ENCODE results near the gene TSTD2.
"Not testable (repeated sequence)": the region's sequence is repeated elsewhere in the genome, so short reads cannot be mapped to it uniquely, and the experiment has no call there.

TSTD2 gene

DNA sequence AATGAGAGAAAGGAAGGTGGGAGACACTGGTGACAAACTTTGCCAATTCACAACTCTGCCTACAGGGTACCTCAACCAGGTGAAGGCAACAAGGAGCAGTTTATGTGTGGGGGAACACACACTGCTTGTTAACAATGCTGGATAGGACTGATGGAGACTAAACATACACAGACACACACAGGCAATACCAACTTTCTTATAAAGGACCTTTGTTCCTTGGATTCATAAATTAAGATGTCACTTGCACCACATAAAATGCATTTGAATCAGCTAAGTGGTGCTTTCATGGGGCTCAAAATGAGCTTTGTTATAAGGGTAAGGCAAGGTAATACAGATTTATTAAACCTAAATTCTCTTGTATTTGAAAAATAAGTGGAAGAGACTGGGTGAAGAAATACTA, 4.0 kb downstream of the TSTD2 start:
- DNase-seq: no peak

- DNase-seq: no peak
Observed at GRCh38 chr9:97628668-97629067, 4.5 kb downstream of the TSTD2 start.

DNA sequence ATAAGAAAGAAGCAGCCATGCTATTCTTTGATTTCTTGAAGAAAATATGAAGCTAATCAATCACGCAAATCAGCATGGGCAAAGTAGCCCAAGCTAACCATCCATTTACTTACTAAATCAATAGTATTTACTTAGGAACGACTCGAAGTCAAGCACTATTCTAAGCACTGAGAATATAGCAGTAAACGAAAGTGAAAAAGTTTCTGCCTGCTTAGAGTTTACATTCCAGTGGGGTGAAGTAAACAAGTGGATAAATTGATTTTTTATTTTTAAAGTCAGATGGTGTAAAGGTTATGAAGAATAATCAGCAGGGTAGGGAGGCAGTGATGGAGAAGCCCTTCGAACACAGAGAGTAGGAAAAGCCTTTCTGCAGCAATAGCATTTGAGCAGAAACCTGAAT, 5.5 kb downstream of the TSTD2 start:
- DNase-seq: no peak

DNA sequence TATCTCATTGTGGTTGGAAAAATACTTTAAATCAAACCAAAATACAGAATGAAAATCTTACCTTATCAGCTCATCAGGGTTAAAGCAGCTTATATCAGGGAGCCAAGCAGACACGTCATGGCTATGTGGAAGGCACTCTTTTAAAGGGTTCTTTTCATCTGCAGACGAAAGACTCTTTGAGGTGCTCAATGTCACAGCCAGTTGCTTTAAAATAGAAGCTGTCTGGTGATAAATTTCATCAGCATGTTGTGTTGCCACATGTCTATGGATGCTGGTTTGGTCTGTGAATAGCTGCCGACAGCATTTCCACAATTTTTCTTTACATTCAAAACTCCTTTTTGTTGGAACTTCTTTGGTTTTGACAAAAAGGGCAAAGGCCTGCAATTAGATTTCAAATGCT, 7.5 kb downstream of the TSTD2 start:
- no peak for DNase-seq

- no peak for DNase-seq
Observed at GRCh38 chr9:97623946-97624345, 9.2 kb downstream of the TSTD2 start.

DNA sequence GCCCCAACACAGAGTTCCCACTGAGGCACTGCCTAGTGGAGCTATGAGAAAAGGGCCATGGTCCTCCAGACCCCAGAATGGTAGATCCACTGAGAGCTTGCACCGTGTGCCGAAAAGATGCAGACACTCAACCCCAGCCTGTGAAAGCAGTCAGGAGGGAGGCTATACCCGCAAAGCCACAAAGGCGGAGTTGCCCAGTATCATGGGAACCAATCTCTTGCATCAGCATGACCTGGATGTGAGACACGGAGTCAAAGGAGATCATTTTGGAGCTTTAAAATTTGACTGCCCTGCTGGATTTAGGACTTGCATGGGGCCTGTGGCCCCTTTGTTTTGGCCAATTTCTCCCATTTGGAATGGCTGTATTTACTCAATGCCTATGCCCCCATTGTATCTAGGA, 10.7 kb downstream of the TSTD2 start:
- DNase-seq: not testable (repeated sequence)

GRCh38 chr9:97620063-97620462, 13.1 kb downstream of the TSTD2 start:
- not testable (repeated sequence) for DNase-seq

- DNase-seq: no peak
Observed at GRCh38 chr9:97617939-97618416, 15.2 kb downstream of the TSTD2 start.

DNA sequence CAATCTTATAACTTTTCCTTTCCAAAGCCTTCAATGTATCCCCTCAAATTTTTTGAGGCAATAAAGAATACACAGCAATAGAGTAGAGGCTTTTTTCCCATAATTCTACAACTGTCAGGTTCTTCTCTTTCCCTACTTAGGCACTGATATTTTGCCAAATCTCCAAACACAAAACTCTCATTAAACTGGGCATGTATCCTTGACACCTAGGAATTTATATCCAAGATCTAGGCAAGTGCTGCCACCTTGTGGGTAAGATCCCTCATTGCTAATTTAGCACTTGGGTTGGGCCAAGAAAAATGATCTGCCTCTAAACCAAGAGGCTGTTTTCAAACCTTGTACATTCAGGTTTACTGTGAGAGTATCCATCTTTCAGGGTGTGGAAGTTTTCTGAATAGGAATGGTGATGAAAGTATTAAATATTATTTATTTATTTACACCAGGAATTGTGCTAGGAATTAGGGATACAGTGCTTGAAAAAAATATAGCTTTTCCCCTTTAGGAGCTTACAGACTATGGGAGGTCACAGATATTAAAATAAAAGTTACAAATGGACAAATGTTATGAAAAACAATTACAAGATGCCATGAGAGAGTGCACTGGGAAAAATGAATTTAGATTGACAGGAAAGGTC, 17.6 kb downstream of the TSTD2 start:
- peak; percentile 70 for DNase-seq

DNA sequence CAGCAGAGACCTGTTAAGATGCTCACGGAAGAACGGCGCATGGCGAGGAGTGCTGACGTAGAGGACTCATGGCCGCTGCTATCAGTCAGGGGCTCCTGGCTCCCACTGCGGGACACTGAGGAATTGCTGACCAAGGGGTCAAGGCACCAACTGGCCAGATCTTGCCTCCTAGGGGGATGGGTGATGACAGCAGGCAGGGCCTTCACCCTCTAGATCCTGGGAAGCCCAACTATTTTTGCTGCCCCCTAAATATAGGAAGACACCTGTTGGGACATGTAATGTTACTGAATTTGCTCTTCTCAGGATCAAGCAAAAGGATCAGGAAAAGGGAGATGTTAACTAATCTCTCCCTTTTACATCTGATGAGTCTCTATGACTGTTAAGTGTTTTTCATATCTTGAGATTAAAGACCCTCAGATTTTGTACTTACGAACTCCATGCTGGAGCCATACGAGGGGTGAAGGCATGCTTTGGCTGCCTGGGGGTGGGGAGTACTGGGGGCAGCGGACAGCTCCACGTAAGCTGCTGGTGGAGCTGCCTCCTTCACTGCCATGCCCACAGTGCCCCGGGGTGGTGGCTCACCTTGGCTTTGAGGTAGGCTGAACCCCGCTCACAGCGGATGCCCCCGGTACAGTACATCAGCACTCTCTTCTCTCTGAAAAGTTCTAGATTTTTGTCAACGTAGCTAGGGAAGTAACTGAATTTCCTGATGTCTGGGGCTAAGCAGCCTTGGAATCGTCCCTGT, 28.1 kb downstream of the TSTD2 start:
- DNase-seq: no peak

GRCh38 chr9:97602430-97602829, 30.7 kb downstream of the TSTD2 start:
- no peak for DNase-seq

DNA sequence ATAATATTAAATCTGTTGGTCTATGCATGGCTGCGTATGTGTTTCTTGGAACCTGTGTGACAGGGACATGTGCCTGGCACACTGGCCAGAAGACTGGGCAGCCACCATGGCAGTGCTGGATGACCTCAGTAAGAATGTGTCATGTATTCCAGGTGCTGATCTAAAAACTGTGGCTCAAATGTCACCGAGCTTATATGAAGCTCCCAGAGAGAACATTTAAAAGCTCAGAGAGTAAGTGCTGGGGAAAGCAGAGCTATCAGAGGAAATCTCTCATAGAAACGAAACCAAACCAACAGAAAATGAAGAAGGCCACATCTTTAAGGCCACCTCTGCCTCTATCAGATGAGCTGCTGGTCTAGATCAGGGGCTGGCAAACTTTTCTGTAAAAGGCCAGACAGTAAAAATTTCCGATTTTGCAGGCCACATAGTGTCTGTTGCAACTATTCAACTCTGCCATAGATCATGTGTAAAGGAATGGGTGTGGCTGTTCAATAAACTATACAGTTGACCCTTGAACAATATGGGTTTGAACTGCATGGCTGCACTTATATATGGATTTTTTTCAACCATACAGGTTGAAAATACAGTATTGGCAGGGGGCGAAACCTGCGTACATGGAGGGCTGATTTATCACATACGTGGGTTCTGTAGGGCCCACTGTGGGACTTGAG, 31.8 kb downstream of the TSTD2 start:
- no peak for DNase-seq

DNA sequence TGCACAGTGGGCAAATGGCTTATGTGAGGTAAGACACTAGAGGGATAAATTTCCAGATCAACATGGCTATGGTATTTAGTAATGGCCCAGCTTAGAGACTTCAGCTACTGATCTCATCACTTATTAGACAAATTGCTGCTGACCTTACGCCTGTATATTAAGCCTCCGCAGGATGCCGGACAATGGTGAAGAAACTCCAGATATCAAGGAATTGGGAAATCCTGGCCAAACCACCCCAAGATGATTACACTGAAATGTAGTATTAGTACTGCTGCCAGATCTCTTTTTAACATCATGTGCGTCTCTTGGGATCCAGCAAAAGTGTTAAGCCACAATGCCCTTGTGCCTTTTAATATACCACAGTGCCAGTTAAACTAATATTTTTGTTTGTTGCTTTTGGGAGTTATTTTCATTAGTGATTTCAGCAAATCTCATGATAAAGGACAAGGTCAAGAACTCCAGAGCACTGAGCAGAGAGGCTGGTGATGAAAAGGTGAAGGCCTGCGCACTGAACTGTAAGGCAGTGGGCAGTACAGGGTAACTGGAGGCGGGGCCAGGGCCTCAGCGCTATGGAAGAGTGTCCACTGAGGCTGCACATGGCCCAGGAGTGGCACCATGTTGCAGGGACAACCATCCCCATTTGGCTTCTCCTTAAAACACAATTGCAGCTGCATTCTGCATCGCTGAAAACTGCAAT, 32.5 kb downstream of the TSTD2 start:
- DNase-seq: no peak

DNA sequence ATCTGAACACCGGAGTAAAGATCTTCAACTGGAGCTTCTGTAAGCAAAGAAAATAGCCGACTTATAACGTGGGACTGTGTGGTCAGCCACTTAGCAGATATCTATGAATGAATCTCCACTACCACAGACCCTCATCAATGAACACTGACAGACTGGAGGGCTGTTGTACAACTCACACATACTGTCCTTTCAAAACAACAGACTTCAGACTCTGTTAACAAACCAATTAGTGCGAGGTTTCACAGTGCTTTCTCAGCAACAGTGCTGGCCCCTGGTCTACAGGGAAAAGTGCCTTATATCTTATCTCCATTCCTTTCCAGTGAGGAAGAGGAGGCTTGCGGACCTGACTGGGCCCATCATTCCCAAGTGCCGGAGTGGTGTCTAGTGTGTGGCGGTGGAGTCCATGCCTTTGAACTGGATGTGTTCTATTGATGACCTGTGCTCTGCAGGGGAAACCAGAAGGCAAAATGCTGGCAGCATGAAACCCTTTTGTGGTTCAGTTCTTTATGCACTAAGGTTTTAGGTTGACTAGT, 33.8 kb downstream of the TSTD2 start:
- no peak for DNase-seq

DNA sequence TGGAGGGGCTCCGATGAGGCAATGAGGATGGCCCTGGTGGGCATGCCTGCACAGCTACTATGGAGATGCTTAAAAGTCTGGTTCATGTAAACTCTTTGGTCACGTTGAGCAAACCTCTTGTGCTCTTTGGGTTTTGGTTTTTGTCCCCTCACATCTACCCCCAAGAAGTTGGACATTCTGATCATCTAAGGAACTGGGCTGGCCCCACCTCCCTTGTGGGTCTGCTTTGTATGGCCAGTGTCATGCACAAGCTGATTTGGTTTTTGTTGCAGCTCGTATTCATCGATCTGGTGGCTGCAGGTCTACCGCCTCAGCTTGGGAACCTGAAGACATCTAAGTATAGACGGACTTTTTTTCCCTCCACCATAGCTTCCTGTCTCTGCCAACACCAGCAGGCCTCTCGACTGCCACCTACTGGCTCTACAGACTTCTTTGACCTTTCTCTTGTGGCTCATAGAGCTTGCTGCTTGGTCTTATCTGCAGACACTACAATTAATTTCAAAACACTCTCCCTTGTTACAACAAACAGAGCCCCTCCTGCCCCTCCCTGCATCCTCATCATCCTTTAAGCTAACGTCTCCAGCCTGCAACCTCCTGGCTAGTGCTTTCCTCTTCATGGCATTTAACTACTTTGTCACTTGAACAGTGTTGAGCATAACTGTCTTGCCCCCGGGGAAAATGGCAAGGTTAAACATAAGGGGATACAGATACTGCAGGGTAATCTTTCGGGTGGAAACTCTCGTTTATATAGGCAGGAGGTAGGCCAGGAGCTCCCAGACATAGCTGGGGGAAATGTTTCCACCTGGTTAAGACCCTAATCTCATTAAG, 34.5 kb downstream of the TSTD2 start:
- DNase-seq: peak; percentile 80

DNA sequence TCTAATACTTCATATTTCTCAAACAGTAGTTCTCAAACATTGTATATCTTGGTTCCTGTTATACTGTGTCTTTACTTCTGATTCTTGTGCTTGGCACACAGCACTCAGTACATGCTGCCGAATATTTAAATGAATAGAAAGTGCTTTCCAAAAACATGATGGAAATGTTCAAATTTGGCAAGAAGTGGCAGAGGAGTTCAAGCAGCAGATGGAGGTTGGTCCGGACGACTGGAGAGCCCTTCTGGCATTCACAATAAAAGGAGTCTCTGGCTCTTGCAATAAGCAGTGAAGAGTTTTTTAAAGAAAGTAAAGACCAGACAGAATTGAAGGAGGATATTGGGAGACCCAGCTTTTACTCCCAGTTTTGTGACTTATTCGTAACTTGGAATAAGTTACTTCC, 36.3 kb downstream of the TSTD2 start:
- no peak for DNase-seq

- no peak for DNase-seq
Observed at GRCh38 chr9:97594381-97594921, 38.7 kb downstream of the TSTD2 start.

- DNase-seq: no peak
Observed at GRCh38 chr9:97593960-97594359, 39.2 kb downstream of the TSTD2 start.

GRCh38 chr9:97592126-97592525, 41.0 kb downstream of the TSTD2 start:
- no peak for DNase-seq

GRCh38 chr9:97591535-97591934, 41.6 kb downstream of the TSTD2 start:
- DNase-seq: no peak

DNA sequence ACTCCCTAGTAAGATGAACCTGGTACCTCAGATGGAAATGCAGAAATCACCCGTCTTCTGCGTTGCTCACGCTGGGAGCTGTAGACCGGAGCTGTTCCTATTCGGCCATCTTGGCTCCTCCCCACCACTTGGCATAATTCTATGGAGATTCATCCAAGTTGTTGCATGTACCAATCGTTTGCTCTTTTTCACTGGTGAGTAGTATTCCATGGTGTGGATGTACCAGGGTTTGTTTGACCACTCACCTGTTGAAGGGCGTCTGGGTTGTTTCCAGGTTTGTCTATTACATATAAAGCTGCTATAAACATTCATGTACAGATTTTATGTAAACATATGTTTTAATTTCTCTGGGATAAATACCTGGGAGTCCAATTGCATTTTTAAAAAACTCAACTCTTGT, 46.3 kb downstream of the TSTD2 start:
- DNase-seq: not testable (repeated sequence)

DNA sequence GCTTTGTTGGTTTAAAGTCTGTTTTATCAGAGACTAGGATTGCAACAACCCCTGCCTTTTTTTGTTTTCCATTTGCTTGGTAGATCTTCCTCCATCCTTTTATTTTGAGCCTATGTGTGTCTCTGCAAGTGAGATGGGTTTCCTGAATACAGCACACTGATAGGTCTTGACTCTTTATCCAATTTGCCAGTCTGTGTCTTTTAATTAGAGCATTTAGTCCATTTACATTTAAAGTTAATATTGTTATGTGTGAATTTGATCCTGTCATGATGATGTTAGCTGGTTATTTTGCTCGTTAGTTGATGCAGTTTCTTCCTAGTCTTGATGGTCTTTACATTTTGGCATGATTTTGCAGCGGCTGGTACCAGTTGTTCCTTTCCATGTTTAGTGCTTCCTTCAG, 48.4 kb downstream of the TSTD2 start:
- not testable (repeated sequence) for DNase-seq
